Measurements from ENCODE around the gene KAZN.

- TF ChIP-seq CTCF (IDR thresholded peaks at IDR 0.05) = no peak
- TF ChIP-seq POLR2A (IDR thresholded peaks at IDR 0.05) = no peak
These were observed 186.6 kb downstream of the KAZN start for GRCh38 chr1:14784790-14785773.
